ENCODE data around the gene DDX27. TPM values are rescaled to one million over a fixed set of nuclear protein-coding genes. Genes with fewer than 3 reads are reported as not detected.

DDX27 gene
- total and polyA plus RNA-seq, 2 of the 8 experiments (the other 6 are each of a cell fraction or from before 2014, with no cell fraction given), result 42.7 to 51.0 TPM

GRCh38 chr20:49288784-49289696 is 69.8 kb downstream of the DDX27 start (continued):
- TF ChIP-seq POLR2A (IDR thresholded peaks at IDR 0.05; ENCODE audit: control extremely low read depth in 1 of 2, low read depth in 2 of 2, low read length in 2 of 2) (peak; percentile 83 to 91), NANOG (IDR thresholded peaks at IDR 0.05; ENCODE audit: insufficient read depth, low read depth, low read length, poor library complexity, severe bottlenecking) (no peak), SP1 (IDR thresholded peaks at IDR 0.05; ENCODE audit: low read depth, low read length) (peak; percentile 45; the same call in 1 of the 2 replicates), KDM5A (IDR thresholded peaks at IDR 0.05; ENCODE audit: low read length) (no peak), SRF (IDR thresholded peaks at IDR 0.05; ENCODE audit: low read depth, low read length) (no peak)

Measured in H1 (cell line).